Parathyroid adenoma (tissue), 2 donors: ENCODE data around the gene URM1.

Experiments used
- H2AFZ ChIP-seq: fragments of 300-600 bp; sonication (generic); one replicate; pipeline ENCODE4 v1.7.0; 2017; ENCODE audit warnings: antibody characterized with exemption, mild to moderate bottlenecking
- H3K27ac ChIP-seq: fragments of 300-600 bp; sonication (generic); one replicate; pipeline ENCODE4 v1.7.0; 2017
- H3K27me3 ChIP-seq: fragments of 300-600 bp; sonication (generic); one replicate; pipeline ENCODE4 v1.7.0; 2017; ENCODE audit warnings: low read length; ENCODE audit not compliant: control insufficient read depth, insufficient read depth
- H3K36me3 ChIP-seq: fragments of 300-600 bp; sonication (generic); one replicate; pipeline ENCODE4 v1.7.0; 2017; ENCODE audit warnings: low read length; ENCODE audit not compliant: control insufficient read depth, insufficient read depth
- H3K4me1 ChIP-seq: fragments of 300-600 bp; sonication (generic); one replicate; pipeline ENCODE4 v1.7.0; 2017; ENCODE audit warnings: control low read depth
- H3K4me2 ChIP-seq: fragments of 300-600 bp; sonication (generic); one replicate; pipeline ENCODE4 v1.7.0; 2017; ENCODE audit warnings: low read length
- H3K4me3 ChIP-seq: fragments of 300-600 bp; sonication (generic); one replicate; pipeline ENCODE4 v1.7.0; 2017; ENCODE audit warnings: low read depth, low read length
- H3K79me2 ChIP-seq: fragments of 300-600 bp; sonication (generic); one replicate; pipeline ENCODE4 v1.7.0; 2017; ENCODE audit warnings: control low read depth
- H3K9ac ChIP-seq: fragments of 300-600 bp; sonication (generic); one replicate; pipeline ENCODE4 v1.7.0; 2017; ENCODE audit warnings: mild to moderate bottlenecking
- H3K9me3 ChIP-seq: fragments of 300-600 bp; sonication (generic); one replicate; pipeline ENCODE4 v1.7.0; 2017; ENCODE audit warnings: low read length; ENCODE audit not compliant: control insufficient read depth
- TF ChIP-seq, protein P1 (sequence below): fragments of 300-600 bp; sonication (generic); IDR thresholded peaks from one replicate; pipeline ENCODE4 v1.7.0; 2017; ENCODE audit warnings: antibody characterized with exemption, mild to moderate bottlenecking
- donor health status: primary hyperparathyroidism.

URM1 gene

DNA sequence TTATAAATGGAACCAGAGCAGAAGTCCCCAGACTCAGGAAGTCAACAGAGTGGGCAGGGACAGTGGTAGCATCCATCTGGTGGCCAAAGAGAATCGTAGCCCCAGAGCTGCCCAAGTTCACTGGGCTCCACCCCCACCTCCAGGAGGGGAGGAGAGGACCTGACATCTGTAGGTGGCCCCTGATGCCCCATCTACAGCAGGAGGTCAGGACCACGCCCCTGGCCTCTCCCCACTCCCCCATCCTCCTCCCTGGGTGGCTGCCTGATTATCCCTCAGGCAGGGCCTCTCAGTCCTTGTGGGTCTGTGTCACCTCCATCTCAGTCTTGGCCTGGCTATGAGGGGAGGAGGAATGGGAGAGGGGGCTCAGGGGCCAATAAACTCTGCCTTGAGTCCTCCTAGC, 10.3 kb upstream of the URM1 start:
- Histone ChIP-seq H3K27me3 (no peaks in the 10 kb centered on the region), H3K4me2 (no peak overlapping the region), H3K36me3 (no peaks in the 10 kb centered on the region), H3K9ac (no peak overlapping the region), H2AFZ (no peak overlapping the region), H3K4me3 (no peak overlapping the region), H3K4me1 (no peaks in the 10 kb centered on the region), H3K9me3 (no peaks in the 10 kb centered on the region), H3K27ac (no peak overlapping the region), H3K79me2 (no peaks in the 10 kb centered on the region)
- TF ChIP-seq, protein P1, sequence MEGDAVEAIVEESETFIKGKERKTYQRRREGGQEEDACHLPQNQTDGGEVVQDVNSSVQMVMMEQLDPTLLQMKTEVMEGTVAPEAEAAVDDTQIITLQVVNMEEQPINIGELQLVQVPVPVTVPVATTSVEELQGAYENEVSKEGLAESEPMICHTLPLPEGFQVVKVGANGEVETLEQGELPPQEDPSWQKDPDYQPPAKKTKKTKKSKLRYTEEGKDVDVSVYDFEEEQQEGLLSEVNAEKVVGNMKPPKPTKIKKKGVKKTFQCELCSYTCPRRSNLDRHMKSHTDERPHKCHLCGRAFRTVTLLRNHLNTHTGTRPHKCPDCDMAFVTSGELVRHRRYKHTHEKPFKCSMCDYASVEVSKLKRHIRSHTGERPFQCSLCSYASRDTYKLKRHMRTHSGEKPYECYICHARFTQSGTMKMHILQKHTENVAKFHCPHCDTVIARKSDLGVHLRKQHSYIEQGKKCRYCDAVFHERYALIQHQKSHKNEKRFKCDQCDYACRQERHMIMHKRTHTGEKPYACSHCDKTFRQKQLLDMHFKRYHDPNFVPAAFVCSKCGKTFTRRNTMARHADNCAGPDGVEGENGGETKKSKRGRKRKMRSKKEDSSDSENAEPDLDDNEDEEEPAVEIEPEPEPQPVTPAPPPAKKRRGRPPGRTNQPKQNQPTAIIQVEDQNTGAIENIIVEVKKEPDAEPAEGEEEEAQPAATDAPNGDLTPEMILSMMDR: no peak

DNA sequence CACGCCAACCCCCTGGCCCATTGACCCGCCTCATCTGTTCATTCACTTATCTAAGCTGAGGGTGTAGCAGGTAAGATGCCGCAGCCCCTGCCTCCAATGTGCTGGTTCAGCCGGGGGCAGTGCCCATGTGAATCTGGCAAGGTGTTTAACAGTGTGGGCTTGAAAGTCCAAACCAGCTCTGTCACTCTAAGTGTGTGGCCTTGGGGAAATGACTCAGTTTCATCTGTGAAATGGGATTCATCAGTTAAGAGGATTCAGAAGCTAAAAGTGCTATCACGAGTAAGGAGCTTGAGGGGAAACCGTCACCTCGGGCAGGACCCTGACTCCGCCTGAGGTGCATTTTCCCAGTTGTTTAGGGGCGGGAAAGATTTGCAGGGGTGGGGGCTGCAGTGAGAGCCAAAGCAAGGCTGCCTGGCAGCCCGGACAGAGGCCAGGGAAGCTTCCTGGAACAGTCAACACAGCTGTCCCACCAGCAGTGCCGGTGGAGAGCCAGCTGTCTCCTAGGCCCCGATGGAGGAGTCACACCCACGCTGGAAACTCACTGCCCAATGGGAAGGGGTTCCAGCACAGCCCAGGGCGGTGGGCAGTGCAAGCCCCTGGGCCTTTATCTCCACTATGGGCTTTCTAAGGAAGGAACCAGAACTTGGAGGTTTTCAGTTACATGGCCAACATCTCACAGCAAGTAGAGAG, 9.7 kb upstream of the URM1 start:
- TF ChIP-seq, protein P1: no peak
- H3K36me3 ChIP-seq: no peaks in the 10 kb centered on the region
- H3K4me3 ChIP-seq: peak overlapping the region; percentile 59
- no peak overlapping the region for H3K27ac ChIP-seq
- peak overlapping the region; percentile 87 for H2AFZ ChIP-seq
- H3K79me2 ChIP-seq: no peaks in the 10 kb centered on the region
- peak overlapping the region; percentile 100 for H3K4me2 ChIP-seq
- no peaks in the 10 kb centered on the region for H3K9me3 ChIP-seq
- H3K9ac ChIP-seq: no peak overlapping the region
- no peaks in the 10 kb centered on the region for H3K4me1 ChIP-seq
- no peaks in the 10 kb centered on the region for H3K27me3 ChIP-seq

DNA sequence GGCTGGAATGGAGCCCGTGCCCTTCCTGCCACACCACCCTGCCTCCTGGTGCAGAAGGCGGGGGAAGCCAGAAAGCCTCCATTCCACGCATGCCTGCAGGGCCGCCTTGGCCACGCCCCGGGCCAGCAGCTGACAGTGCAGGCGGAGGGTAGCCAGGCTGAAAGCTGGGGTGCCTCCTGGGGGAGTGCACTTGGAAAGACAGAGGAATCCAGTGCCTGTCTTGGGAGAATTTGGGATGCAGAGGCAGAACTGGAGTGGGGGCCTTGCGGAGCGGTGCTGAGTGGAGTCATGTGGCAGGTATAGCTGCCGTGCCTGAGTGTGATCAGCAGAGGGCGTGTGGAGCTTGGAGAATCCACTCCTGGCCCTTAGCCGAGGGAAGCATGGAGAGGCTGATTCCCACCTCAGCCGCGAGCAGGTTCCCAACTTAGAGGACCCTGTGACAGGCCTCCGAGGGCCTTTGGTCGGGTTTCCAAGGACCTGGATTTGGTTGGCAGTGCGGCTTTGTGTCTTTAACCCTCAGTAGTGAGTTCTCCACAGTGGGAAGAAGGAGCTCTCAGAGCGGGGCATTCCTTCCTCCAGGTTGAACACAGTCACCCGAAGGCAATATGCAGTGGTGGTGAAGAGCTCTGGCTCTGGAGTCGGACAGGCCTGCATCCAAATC, 9.1 kb upstream of the URM1 start:
- H3K27me3 ChIP-seq: no peaks in the 10 kb centered on the region
- H3K36me3 ChIP-seq: no peaks in the 10 kb centered on the region
- peak overlapping the region; percentile 59 for H3K4me3 ChIP-seq
- peak overlapping the region; percentile 100 for H3K4me2 ChIP-seq
- H3K9ac ChIP-seq: no peak overlapping the region
- H3K9me3 ChIP-seq: no peaks in the 10 kb centered on the region
- H3K79me2 ChIP-seq: no peaks in the 10 kb centered on the region
- peak overlapping the region; percentile 42 for H3K27ac ChIP-seq
- TF ChIP-seq, protein P1: peak; percentile 72
- no peaks in the 10 kb centered on the region for H3K4me1 ChIP-seq
- H2AFZ ChIP-seq: peak overlapping the region; percentile 87

DNA sequence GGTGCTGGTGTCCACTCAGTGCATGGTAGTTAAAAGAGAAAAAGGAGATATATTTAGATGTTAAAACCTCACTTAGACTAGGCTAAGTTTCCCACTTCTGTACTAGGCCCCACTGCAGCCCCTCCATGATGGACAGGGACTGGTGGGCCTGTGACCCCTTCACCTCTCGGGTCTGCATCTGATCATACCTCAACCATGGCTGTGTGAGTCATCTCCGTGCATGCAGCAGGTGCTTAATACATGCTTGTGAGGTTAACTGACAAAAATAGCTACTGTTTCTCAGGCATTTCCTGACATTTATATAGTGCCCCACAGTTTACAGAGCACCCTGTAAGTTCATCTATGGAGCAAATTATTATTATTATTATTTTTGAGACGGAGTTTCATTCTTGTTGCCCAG, 8.4 kb upstream of the URM1 start:
- H3K79me2 ChIP-seq: no peaks in the 10 kb centered on the region
- no peaks in the 10 kb centered on the region for H3K4me1 ChIP-seq
- no peak overlapping the region for H3K4me2 ChIP-seq
- H2AFZ ChIP-seq: peak overlapping the region; percentile 87
- no peak overlapping the region for H3K9ac ChIP-seq
- H3K9me3 ChIP-seq: no peaks in the 10 kb centered on the region
- no peaks in the 10 kb centered on the region for H3K36me3 ChIP-seq
- H3K27ac ChIP-seq: no peak overlapping the region
- no peaks in the 10 kb centered on the region for H3K27me3 ChIP-seq
- H3K4me3 ChIP-seq: no peak overlapping the region
- TF ChIP-seq, protein P1: no peak

DNA sequence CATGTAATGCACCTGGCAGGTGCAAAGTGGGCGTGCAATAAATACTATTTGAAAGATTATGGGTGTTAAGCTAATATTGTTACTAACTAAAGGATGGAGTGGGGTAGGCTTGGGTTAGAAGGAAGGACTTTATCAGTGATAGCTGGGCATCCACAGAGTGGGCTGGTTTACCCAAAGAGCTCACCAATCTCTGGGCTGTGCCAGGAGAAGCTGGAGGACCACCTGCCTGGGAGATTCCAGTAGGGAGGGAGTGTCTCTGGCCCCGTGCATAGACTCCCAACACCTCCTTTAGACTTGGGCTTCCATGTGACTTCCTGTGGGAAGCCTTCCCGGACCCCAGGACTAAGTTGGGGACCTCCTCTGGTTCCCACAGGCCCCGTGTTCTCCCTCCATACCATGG, 5.6 kb upstream of the URM1 start:
- Histone ChIP-seq H3K9ac (no peak overlapping the region), H3K27me3 (no peaks in the 10 kb centered on the region), H3K4me2 (no peak overlapping the region), H3K4me1 (no peaks in the 10 kb centered on the region), H3K36me3 (no peaks in the 10 kb centered on the region), H3K27ac (no peak overlapping the region), H2AFZ (peak overlapping the region; percentile 86), H3K9me3 (no peaks in the 10 kb centered on the region), H3K4me3 (no peak overlapping the region), H3K79me2 (no peaks in the 10 kb centered on the region)
- TF ChIP-seq, protein P1: no peak
